Anterior cingulate cortex (tissue), 58 donors: ENCODE results near the gene CPA3.

Source experiments
- DNase-seq, 58 donors: peaks; one replicate each; lab custom pipeline; 2025; lab: John Stamatoyannopoulos, UW

The CPA3 gene, protein sequence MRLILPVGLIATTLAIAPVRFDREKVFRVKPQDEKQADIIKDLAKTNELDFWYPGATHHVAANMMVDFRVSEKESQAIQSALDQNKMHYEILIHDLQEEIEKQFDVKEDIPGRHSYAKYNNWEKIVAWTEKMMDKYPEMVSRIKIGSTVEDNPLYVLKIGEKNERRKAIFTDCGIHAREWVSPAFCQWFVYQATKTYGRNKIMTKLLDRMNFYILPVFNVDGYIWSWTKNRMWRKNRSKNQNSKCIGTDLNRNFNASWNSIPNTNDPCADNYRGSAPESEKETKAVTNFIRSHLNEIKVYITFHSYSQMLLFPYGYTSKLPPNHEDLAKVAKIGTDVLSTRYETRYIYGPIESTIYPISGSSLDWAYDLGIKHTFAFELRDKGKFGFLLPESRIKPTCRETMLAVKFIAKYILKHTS

DNA sequence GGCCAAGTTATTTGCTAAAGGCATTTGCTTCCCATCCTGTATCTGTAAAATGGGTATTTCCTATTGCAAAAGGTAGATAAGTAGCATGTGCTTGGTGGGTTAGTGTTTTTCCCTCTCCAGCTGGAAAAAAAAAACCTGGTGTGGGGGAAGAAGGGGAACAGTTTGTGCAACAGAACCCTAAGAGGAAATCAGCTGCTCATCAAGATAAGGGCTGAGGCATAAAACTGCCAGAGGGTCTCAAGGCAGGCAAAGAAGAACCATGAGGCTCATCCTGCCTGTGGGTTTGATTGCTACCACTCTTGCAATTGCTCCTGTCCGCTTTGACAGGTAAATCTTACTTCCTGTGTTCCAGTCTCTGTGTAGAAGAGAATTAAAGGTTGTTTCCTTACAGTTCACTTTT lies at the start of gene CPA3:
Gene CPA3 (plus strand): TSS at position 248 of the 400 bp plus-strand sequence. CDS start 12 bp downstream, at position 260.
- no peak for DNase-seq

DNA sequence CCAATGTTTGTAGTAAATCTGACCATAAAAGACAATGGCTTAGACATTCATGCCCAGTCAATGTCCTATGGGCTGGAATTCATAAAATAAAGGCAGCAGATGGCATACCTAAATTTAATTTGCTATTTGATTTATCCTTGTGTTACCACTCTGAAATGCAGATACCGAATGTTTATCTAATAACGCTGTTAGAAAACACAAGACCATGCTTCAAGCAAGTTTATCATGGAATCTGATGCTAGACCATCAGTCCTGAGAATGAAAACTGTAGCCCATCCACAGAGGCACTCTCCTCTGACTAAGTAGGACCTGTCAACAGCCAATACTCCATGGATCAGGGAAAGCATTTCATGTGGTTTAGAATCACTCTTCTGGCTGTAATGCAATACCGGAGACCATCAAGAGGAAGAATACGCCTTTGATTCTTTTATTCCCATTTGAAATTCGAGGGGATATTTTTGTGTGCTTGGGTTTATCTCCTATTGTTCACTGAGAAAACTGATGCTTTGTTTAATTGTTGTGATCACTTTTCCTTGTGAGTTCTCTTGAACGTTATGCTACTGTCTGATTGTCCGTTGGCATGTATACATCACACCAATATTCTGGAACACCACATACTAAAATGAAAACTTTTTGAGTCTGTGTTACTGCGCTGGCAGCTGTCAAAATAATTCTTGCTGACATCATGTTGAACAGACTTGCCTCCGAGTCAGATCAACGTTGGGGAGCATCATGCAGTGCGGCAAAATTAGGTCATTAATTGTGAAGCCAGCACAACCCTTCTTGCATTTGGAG lies 49.6 kb upstream of the CPA3 start:
- peak in 1 of 58 donors; percentile 4 for DNase-seq

DNA sequence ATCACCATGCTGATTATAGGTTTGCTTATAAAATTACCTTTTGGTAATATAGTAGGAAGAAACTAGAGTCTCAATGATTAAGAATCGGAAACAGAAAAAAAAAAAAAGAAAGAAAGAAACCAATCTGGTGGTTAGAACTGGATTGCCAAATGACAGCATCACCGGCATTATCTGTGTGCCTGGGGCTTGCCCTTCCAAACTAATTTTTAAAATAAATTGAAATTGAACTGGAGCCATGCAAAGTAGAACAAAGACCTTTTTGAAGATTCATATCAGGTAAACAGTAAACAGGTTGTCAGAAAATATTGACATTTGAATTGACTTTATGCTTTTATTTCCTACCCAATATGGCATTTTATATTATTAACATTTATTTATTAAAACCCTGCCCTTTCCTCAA lies 48.7 kb upstream of the CPA3 start:
- DNase-seq, result no peak

DNA sequence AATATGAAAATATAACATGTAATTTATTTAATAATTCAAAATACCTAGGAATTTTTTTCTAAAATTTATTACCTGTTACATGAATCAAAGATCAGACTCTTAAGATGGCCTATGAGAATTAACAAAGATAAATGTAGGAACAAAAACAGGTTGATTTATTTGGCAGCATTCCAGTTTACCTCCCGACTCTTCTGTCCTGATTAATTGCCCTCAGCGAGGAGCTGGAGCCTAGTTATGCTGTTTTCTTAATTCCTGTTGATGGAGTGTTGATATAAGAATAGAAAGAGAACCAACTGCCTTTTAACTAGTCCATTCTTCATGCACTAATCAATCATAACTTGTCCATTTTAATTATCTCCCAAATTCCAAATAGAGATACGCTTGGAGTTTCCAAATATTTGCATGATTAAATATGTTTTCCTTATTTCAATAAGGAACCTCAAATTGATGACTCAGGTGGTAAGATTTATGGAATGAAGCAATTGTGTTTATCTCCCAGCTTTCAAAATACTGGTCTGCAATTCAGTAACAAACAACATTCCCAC lies 48.0 kb upstream of the CPA3 start:
- DNase-seq, result no peak

DNA sequence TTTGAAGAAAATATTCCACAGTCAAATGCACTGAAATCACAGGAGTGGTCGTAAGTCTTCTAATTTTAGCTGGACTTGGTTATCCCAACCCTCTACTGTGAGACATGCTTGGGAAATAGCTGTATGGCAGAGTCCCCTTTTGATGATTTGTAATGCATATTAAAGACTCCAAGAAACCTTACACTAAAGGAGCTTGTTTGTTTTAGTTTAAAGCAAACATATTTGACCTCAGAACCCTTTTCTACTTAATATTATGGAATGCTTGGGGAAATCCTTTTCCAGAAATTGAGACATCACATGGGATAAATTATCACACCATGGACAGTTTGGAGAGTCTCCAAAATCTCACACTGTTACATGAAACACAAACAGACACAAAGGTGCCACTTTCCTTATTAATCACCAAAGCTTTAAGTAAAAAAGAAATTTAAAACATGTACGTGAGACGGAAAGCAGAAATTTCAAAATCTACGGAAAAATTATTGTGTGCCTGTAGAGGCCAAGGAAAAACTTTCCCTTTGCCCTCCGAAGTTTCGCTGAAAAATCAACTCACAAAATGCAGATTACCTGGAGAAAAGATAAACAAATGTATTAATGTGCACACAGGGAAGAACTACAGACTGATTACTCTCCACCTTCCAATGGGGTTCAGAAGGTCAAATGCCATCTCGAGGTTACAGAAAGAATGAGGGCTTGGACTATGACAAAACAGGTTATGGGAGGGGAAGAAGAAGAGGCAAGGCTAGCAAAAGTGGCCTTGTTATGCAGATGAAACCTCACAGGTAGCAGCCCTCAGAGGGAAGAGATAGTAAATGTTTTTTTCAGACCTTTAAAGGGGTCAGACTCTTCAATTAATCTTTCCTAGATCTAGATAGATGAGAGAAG lies 44.5 kb upstream of the CPA3 start:
- DNase-seq, result no peak

DNA sequence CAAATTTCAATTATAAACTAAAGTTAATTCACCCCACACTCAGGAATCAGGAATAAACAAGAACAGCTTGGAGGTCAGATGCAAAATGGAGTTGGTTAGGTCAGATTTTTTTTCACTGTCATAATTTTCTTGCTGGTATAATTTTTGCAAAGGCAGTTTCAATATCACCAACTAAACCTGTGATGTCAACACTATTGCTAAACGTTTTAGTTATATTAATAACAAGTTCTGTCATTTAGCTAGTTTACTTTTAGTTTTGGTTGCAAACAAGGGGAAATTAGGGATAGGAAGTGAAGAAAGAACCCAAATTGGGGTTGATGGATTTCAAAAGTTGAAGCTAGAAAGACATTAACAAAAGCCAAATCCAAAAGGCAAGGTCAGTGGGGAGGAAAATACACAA lies 42.1 kb upstream of the CPA3 start:
- no peak for DNase-seq

DNA sequence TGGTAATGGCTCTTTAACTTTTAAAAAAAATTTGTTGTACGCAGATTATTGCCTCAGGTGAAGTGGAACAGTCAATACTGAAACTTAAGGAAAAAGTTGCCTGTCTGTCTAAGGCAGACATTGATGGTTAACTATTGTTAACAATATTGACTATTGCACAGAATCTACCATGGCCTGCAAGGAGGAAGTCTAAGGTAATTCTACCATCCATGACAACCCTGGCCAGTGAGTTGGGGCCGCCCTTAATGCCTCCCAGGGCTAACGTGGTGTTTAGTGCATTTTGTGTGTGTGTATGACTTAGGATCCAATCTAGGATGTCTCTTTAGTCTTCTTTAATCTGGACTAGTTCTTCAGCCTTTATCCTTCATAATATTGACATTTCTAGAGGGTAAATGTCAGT lies 39.6 kb upstream of the CPA3 start:
- no peak for DNase-seq

DNA sequence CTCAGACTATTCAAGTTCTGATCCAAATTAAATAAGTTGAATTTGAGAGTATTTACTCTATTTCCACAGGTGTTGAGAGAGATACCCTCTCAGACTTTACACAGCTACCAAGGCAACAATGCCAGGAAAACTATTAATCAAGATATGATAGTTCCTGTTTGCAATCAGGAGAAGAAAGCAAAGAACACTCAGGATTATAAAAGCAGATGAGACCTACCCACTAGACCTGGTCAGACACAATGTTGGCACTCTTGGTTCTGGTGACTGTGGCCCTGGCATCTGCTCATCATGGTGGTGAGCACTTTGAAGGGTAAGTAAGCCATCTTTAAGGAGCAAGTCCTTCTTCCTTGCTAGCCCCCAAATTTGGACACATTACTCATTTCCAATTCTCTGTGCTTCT lies 37.5 kb upstream of the CPA3 start, which contains the start of gene CPB1:
Gene CPB1 (plus strand): TSS at position 227 of the 400 bp plus-strand sequence. CDS start 13 bp downstream, at position 240.
- no peak for DNase-seq

DNA sequence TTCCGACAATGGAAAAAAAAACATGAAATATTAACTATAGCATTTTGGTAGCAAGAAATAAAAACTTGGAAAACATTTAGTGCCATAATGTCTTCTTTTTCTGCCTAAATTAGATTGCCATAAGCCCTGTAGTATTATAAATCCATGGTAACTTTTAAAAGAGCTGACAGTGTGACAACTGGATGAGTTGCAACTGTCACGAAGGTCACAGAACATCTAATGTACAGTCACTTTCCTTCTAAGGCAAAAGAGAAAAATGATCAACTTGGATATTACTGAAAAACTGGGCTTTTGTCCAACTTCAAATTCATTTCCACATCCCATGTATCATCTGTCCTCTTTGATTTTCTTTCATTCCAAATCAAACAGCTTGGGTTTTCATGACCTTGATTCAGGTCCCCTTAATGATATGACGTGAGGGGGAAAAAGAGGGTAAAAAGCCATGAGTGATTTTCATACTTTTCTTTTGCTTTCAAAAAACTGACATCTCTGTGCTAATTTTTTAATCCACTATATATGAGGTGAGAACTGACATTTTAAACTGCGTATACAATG lies 36.9 kb upstream of the CPA3 start:
- no peak for DNase-seq

DNA sequence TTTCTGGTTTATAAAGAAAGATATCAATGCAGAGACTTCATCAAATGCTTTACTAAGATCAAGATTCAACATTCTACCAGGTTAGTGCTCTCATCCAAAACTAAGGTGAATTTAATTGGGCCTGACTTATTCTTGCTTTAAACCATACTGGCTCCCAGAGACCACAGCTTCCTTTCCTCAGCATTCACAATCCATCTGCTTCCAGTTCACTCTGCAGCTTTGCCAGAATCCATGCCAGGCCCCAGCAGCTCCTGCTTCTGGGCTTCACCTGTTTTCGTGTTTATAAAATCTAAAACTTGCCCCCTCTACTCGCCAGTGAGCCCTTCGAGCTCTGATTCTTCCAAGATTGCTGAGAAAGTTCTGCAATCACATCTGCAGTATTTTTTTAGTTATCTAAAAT lies 35.2 kb upstream of the CPA3 start:
- DNase-seq, result no peak

DNA sequence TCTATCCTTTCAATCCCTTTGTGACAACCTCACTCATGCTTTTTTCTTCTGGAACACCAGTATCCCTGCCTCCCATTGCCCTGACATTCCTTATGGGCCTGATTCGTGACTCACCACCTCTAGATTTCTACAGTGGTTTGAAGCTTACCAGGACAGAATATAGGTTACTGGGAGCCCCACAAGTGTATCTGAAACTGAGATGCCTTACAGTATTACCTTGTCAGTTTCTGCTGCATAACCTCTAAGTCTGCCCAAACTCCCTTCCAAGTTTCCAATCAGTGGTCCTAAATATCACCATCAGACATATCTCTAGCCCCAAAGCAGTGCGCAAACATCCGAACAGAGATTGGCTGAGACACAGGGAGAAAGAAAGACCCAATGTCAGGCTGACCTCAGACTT lies 31.9 kb upstream of the CPA3 start:
- DNase-seq, result no peak

DNA sequence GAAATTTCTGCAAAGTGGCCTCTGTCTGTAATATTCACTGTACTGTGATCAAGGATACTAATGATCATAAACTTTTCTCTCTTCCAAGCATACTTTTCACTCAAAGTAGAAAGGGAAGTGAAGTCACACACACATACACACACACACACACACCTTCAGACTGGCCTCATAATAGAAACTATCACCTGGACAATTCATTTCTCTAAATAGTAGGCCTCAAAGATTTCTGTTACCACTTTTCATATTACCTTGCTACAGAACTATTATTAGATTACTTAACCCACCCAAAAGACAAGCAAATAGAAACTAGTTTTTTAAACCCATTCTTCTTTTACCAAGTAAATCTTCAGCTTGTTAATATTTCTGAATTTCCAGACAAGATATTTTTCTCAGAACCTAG lies 25.3 kb upstream of the CPA3 start:
- DNase-seq, result no peak

DNA sequence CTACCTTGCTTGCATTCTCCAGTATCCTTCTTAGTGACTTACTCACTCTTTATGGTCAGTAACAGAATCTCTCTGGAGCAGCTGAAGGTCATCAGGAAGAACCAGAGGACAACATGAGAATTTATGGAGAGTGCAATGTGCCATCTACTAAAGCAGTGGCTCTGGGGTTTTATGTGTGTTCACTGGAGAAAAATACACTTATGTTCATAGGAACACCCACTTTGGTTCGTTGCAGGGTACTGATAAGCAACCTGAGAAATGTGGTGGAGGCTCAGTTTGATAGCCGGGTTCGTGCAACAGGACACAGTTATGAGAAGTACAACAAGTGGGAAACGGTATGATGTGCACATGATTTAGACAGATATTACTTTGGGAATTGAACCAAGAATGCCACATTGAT lies 24.6 kb upstream of the CPA3 start:
- no peak for DNase-seq

DNA sequence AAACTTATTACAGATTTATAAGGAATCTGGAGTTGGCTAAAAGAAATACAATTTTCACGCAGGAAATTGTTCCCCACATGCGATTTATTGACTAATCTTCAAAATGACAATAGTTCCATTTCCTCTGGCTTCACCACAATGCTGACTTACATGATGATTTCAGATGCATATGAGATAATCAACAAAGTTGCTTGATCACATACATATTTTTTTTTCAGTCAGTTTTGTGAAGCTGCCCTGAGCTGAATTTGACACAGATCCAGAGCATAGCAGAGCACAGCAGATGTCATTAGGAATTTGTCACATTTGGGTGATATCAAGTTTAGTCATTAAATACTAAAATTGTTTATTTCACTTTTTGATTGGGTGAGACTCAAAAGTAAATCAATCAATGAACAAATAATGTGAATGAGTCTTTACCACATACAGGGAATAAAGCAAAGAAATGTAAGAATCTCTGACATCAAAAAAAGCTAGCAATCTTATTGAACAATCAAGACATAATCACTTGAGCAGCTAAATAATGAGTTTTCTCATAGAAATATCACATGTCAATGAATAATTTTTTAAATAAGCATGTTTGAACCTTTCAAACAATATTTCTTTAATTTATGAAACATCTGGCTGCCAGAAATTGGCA lies 19.2 kb upstream of the CPA3 start:
- no peak for DNase-seq

DNA sequence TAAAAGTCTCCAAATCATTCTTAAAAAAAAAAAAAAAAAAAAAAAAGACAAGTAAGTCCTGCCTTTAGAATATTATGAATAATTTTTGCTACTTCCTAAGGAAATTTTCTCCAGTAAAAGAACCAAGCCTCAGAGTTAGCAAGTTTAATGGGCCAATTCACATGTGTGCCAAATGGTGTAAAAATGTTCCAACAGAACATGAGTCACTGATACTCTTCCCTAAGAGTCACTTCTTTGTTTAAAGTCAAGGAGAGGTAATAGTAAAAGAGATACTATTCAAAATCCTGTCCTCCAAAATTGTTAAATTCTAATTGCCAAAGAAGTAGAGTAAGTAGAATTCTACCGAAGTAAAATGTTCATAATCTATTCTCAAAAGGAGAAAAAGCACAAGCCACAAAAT lies 17.7 kb upstream of the CPA3 start:
- no peak for DNase-seq

DNA sequence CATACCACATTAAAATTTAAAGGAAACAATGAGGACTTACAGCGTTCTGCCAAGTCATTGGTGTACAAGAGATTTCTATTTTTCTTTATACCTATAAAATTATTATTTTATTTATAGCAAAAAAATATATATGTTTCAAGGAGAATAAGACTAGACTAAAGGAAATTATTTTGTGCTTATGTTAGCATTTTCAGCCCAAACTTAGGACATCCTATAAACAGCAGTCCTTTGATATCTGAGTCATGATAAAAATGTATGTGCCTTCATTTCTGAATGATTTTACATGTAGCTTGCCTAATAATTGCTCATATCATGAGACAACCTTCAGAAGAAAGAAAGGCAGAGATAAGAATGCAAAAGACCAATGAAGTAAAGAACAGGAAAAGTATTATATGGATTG lies 16.7 kb upstream of the CPA3 start:
- no peak for DNase-seq

DNA sequence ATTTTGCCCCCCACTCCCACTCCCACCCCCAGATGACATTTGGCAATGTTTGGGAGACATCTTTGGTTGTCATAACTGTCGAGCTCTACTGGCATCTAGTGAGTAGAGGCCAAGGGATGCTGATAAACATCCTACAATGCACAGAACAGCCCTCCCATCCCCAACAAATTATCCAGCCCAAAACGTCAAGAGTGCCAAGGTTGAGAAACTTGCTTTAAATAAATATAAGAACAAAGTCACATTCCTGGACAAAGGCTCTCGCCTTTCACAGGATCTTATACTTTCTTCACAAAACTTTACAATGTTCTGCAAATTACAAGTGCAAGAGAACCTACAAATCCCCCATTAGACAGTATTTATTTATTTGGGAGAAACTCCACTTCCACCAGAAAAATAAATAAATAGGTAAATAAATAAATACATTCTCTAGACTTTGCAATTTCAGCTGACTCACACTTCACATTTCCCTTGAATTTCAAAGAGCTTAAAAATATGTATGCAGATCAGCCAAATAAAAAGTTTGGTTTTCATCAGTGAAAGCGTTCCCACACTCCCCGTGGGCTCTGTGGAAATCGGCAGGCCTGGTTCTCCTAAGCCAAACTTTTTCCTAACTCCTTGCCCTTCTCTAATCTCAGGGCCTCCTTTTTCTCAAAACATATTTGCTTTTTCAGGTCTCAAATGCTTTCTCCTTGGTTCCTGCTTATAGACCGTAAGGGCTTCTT lies 12.7 kb upstream of the CPA3 start:
- no peak for DNase-seq

DNA sequence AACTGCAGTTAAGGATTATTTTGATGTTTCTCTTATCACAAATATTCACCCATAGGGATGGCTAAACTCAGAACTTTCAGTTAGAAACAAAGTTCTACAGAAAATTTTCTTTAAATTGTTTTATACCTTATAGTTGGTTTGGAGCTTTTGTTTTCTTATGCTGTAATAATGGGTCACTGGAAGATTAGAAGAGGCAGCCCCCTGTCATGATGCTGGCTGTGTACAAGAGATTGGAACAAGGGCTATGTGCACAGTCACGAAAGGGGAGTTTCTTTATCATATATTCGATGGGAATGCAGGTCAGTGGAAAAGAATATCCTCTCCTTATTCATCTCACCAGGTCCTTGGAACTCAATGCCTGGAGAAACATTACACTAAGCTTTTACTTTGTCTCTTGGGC lies 12.0 kb upstream of the CPA3 start:
- DNase-seq, result no peak

DNA sequence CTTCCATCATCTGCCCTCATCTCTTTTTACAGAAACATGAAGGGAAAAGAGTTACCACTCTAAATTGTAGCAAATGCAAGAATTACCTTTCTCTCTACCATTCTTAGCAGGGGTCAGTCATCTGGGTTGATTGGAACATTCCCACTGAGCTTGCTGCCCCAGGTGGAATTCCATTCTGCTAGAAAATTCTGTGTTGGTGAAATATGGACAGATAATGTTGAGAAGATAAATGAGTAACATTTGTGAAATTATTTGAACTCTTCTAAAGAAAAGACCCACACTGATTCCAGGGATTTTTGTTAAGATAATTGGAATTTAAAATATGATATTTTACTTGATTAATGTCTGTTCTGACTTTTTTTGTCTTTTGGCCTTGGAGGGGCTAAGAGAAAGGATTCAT lies 11.0 kb upstream of the CPA3 start:
- DNase-seq, result no peak
